DMS 273 (cell line): ENCODE measurements around the gene KRTAP10-4.
"Not testable (repeated sequence)": the region's sequence is repeated elsewhere in the genome, so short reads cannot be mapped to it uniquely, and the experiment has no call there.

Experiments used
- DNase-seq: peaks from one replicate; lab custom pipeline; 2025; ENCODE audit not compliant: unreplicated experiment; lab: John Stamatoyannopoulos, UW

The KRTAP10-4 gene

GRCh38 chr21:44533891-44534627, 39.5 kb upstream of the KRTAP10-4 start:
- DNase-seq, result no peak

DNA sequence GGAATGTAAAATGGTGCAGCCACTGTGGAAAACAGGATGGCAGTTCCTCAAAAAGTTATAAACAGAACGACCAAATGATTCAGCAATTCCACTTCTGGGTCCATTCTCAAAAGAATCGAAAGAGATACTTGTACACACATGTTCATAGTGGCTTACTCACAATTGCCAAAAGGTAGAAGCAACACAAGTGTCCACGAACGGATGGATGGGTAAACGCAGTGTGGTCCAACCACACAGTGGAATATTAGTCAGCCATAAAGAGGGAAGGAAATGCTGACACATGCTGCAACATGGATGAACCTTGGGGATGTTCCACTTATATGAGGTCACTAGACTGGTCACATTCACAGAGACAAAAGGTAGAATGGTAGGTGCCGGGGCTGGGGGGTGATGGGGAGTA, 38.8 kb upstream of the KRTAP10-4 start:
- no peak for DNase-seq

- DNase-seq, result no peak
Observed at GRCh38 chr21:44535963-44536362, 37.6 kb upstream of the KRTAP10-4 start.

- DNase-seq, result no peak
Observed at GRCh38 chr21:44537930-44538911, 35.3 kb upstream of the KRTAP10-4 start.

DNA sequence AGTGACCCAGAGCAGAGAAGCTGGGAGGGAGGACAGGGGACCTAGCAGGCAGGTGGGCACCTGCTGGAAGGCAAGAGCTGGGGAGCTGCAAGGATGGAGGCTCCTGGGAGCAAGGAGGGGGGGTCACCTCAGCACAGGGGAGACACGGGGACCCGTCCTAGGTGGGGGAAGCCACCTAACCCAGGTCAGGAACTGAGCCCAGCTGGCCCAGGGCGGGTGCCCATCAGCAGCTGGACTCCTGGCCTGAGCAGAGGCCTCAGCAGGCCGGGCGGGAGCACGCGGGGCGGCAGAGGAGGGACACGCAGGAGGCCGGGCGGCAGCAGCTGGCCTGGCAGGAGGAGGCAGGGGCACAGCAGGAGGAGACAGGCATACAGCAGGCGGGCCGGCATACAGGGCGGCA, 34.5 kb upstream of the KRTAP10-4 start:
- peak; percentile 66 for DNase-seq

DNA sequence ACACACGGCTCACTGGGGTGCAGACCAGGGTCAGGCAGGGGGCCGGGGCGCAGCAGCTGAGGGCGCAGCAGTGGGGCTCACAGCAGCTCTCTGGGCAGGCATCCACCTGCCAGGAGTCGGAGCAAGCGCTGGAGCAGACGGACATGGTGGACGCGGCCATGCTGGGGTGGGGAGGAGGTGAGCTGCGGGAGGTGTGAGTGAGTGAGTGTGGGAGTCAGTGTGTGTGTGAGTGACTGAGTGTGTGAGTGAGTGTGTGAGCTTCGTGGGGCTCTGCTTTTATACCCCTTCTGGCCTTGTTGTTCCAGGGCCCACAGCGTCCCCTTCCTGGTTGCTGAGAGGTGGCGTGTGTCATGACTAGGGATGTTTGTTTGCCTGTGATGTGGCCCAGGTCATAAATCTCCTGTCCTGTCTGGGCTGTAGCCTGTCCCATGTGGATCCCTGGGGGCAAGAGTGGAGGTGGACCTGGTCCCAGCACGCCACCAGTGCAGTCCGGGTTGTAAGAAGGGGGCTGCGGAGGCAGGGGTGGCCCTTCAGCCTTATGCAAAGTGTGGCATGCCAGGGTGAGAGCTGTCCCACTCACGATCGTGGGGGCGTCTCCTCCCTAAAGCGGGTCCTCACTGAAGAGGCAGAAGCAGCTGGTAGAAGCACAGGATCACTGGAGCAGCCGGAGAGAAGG, 33.4 kb upstream of the KRTAP10-4 start, which contains the start of gene KRTAP10-1:
TSS of gene KRTAP10-1 (minus strand) at position 205 of the 676 bp plus-strand sequence. CDS start at position 160, 45 bp downstream.
- no peak for DNase-seq

DNA sequence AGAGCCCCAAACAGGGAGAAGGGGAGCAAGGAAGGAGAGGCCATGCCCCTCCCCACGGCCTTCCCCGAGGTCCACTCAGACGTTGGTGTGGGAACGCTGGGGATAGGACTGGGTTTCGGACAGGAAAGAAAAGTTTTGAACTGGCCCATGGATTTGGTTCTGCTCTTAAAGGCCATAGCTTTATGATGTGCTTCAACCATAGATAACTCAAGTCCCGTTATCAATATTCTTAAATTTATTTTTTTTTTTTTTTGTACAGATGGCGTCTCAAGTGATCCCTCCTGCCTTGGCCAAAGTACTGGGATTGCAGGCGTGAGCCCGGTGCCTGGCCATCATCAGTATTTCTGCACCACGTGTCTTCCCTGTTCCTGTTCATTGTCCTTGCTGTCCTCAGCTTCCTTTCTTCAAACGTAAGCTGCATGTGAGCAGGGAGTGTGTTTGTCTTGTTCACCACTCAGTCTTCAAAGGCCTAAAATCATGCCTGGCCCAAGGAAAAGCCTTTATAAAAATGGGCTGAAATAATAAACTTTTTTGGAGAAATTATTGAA, 32.7 kb upstream of the KRTAP10-4 start:
- no peak for DNase-seq

DNA sequence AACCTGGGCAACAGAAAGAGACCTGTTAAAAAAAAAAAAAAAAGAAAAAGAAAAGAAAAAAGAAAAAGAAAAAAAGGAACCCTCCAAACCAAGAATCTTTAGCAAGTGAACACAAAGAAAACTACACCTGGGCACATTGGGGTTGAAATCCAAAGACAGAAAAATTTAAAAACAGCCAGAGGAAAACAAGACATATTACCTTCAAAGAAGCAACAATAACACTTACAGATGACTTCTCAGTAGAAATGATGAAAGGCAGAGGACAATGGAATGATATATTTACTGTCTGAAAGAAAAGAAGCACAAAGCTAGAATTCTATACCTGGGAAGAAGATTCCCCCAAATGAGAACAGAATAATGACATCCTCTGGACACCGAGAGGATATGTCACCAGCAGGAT, 30.8 kb upstream of the KRTAP10-4 start:
- DNase-seq, result no peak

- no peak for DNase-seq
Observed at GRCh38 chr21:44544566-44544965, 29.0 kb upstream of the KRTAP10-4 start.

GRCh38 chr21:44547656-44548331, 25.7 kb upstream of the KRTAP10-4 start:
- peak; percentile 20 for DNase-seq

DNA sequence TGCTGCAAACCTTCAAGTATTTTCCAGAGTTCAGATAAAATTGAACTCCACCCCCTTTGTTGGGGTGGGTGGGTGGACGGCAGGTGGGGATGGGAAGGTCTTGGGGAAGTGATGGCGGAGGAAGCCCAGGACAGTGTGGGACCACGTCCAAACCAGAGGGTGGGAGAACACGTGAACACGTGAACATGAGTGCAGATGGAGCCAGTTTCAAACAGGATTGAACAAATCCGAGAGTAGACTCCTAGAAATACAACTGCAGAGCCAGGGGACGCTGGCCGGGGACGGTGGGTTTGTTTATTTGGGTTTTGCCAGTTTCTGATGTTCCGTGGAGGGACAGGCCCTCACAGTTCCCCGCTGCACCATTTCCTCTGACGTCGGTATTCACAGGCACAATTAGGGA, 25.1 kb upstream of the KRTAP10-4 start:
- no peak for DNase-seq

GRCh38 chr21:44548922-44549321, 24.6 kb upstream of the KRTAP10-4 start:
- DNase-seq, result no peak

GRCh38 chr21:44549525-44550211, 23.9 kb upstream of the KRTAP10-4 start:
- DNase-seq, result no peak

DNA sequence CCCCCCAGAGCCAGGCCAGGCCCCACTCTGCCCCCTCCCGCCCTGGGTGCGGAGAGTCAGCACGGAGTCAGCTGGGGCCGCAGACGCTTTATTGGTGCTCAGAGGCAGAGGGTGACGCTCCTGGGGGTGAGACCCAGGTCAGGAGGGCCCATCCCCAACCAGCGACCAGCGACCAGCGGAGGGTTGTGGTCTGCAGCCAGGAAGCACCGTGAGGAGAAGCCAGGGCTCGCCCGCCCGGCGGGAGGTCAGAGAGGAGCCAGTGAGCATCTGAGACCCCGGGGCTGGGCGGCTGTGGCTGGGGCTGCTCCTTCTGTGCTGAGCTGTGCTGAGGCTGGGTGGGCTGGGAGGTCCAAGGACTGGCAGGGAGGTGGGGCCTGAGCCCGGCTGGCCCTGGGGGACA, 23.2 kb upstream of the KRTAP10-4 start:
- DNase-seq, result not testable (repeated sequence)

DNA sequence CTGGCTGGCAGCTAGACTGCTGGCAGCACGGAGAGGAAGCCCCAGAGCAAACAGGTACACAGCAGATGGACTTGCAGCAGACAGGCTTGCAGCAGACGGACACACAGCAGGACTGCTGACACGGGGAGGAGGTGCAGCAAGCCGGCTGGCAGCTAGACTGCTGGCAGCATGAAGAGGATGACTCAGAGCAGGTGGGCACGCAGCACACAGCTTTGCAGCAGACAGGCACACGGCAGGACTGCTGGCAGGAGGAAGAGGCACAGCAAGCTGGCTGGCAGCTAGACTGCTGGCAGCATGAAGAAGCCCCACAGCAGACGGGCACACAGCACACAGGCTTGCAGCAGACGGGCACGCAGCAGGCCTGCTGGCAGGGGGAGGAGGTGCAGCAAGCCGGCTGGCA, 22.7 kb upstream of the KRTAP10-4 start:
- peak; percentile 82 for DNase-seq

GRCh38 chr21:44551340-44551961, 22.1 kb upstream of the KRTAP10-4 start, which contains the start of gene KRTAP10-2:
TSS of gene KRTAP10-2 (minus strand) at chr21:44551505. CDS start at chr21:44551458, 47 bp downstream.
- DNase-seq, result peak; percentile 61

GRCh38 chr21:44552136-44552535, 21.4 kb upstream of the KRTAP10-4 start:
- no peak for DNase-seq

- no peak for DNase-seq
Observed at GRCh38 chr21:44552681-44553080, 20.8 kb upstream of the KRTAP10-4 start.

DNA sequence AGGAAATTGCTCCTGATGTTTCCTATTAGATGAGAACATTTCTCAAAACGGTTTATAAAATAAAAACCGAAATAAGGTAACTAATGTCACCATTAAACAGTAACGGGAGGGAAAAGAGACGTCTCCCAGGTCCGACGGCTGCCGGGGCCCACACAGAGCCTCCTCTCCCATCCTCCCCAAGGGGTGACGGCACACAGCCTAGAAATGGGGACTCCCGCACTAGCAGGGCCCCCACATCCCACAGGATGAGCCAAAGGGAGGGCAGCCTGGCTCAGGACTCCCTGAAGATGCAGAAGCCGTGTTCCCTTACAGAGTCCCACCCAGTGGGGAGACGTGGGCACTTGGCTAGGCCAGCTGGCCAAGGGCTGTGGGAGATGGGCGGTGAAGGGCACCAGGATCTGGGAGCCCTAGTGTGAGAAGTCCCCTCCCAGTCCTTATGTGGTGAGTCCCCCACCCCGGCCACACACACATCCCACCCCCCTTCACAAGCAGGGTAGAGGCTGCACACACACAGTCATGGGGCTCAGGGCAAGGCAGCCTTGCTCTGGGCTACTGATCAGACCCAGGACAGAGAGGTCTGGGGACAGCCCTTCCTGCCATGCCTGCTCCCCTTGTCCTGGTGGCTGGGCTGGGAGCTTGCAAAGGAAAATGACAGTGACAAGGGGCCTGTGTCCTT, 18.2 kb upstream of the KRTAP10-4 start:
- DNase-seq, result no peak
